PC-3 (cell line): ENCODE results near the gene ONECUT3. TPM values are rescaled to one million over a fixed set of nuclear protein-coding genes. Genes with fewer than 3 reads are reported as not detected.

Experiments used
- ATAC-seq: fragments of 200-7000 bp; cut with Tn5 transposase; 2 replicates; pipeline ENCODE4 v1.9.1; 2020; ENCODE audit warnings: mild to moderate bottlenecking, moderate library complexity
- BruUV-seq: library from RNA; stranded (reverse); fragments of 400-500 nt; replicated peaks from 2 replicates; lab custom pipeline; 2021; lab: Mats Ljungman, UMichigan
- CTCF ChIA-PET: fragments of 300-600 bp; sonication (Branson Sonifier 250); formaldehyde crosslinking; loops from one replicate; lab custom pipeline; 2022; ENCODE audit warnings: antibody characterized with exemption; lab: Charles Lee
- POLR2A ChIA-PET: fragments of 300-600 bp; sonication (Branson Sonifier 250); formaldehyde crosslinking; loops from one replicate; lab custom pipeline; 2022; ENCODE audit warnings: antibody characterized with exemption; ENCODE audit not compliant: unreplicated experiment; lab: Charles Lee
- DNase-seq: peaks from one replicate; pipeline ENCODE4 v3.0.0-alpha.2; 2015
- H2AFZ ChIP-seq: fragments of 300-600 bp; sonication (generic); 2 replicates; pipeline ENCODE4 v1.6.0; 2016; ENCODE audit warnings: antibody characterized with exemption, low read length
- H3F3A ChIP-seq: fragments of 300-600 bp; sonication (generic); one replicate; pipeline ENCODE4 v1.6.0; 2017; ENCODE audit warnings: antibody characterized with exemption, low read length, control low read depth, mild to moderate bottlenecking; ENCODE audit not compliant: unreplicated experiment
- H3K27ac ChIP-seq: fragments of 300-600 bp; sonication (generic); 2 replicates; pipeline ENCODE4 v1.5.1; 2016; ENCODE audit warnings: mild to moderate bottlenecking, low read length
- H3K27me3 ChIP-seq: fragments of 300-600 bp; sonication (generic); 2 replicates; pipeline ENCODE4 v1.6.1; 2016; ENCODE audit warnings: low read length, mixed read lengths
- H3K36me3 ChIP-seq: fragments of 300-600 bp; sonication (generic); 2 replicates; pipeline ENCODE4 v1.6.1; 2016; ENCODE audit warnings: low read depth, mixed run types, low read length, mixed read lengths
- H3K4me1 ChIP-seq: fragments of 300-600 bp; sonication (generic); 2 replicates; pipeline ENCODE4 v1.5.1; 2016; ENCODE audit warnings: low read length; ENCODE audit not compliant: insufficient read depth
- H3K4me2 ChIP-seq: fragments of 300-600 bp; sonication (generic); 2 replicates; pipeline ENCODE4 v1.6.0; 2016; ENCODE audit warnings: low read length
- H3K4me3 ChIP-seq: fragments of 300-600 bp; sonication (generic); 2 replicates; pipeline ENCODE4 v1.5.1; 2016; ENCODE audit warnings: mild to moderate bottlenecking, low read length, mixed read lengths
- H3K79me2 ChIP-seq: fragments of 300-600 bp; sonication (generic); 2 replicates; pipeline ENCODE4 v1.6.1; 2017; ENCODE audit warnings: low read length, mixed read lengths
- H3K9ac ChIP-seq: fragments of 300-600 bp; sonication (generic); 2 replicates; pipeline ENCODE4 v1.6.0; 2016; ENCODE audit warnings: mild to moderate bottlenecking, low read length
- H3K9me2 ChIP-seq: fragments of 300-600 bp; sonication (generic); replicated peaks from 2 replicates; pipeline ENCODE4 v1.6.1; 2016; ENCODE audit warnings: mixed run types, low read length, mixed read lengths
- H3K9me3 ChIP-seq: fragments of 300-600 bp; sonication (generic); 2 replicates; pipeline ENCODE4 v1.6.1; 2016; ENCODE audit warnings: low read length, mixed read lengths
- H4K20me1 ChIP-seq: fragments of 300-600 bp; sonication (generic); 2 replicates; pipeline ENCODE4 v1.6.1; 2016; ENCODE audit warnings: low read length, mixed read lengths
- CTCF ChIP-seq: fragments of 300-600 bp; sonication (generic); conservative IDR thresholded peaks from 2 replicates; pipeline ENCODE4 v1.5.1; 2017; ENCODE audit warnings: antibody characterized with exemption, low read depth, mild to moderate bottlenecking, low read length
- EZH2 ChIP-seq: fragments of 300-600 bp; sonication (generic); IDR thresholded peaks from one replicate; pipeline ENCODE4 v1.6.1; 2017; ENCODE audit warnings: antibody characterized with exemption, mild to moderate bottlenecking, low read length; ENCODE audit not compliant: unreplicated experiment
- EZH2phosphoT487 ChIP-seq: fragments of 300-600 bp; sonication (generic); IDR thresholded peaks from 2 replicates; pipeline ENCODE4 v1.6.1; 2018; ENCODE audit warnings: mild to moderate bottlenecking, antibody characterized with exemption, low read length, borderline replicate concordance
- intact Hi-C: fragments of 100-400 bp; cut with micrococcal nuclease; formaldehyde crosslinking; loops from 2 replicates; pipeline ENCODE4 v1.9.0; 2023
- total RNA-seq: library from RNA; depleted of rRNA; stranded (reverse); fragments of >200 nt; gene quantifications from 2 replicates; pipeline ENCODE4 v1.2.3, GENCODE V29; 2014

Gene ONECUT3
- total RNA-seq, 1 experiment from 2014 or later, result 1.4 TPM

- no peak for ATAC-seq
- H3K9me3 ChIP-seq, result no peaks in the 10 kb centered on the region
- POLR2A ChIA-PET, result no interaction called here
- CTCF ChIA-PET, result interaction anchor here (0.6 kb wide), 1 partner anchor 20 kb away, joined by 3 read pairs; no protein-coding TSS in a partner anchor
- TF ChIP-seq EZH2phosphoT487 (no peak), CTCF (no peak), EZH2 (no peak)
- H2AFZ ChIP-seq, result no peak overlapping the region
- peaks cover 12% of the 10 kb centered on the region for H3K4me1 ChIP-seq
- intact Hi-C loops, result no loop called here
- DNase-seq, result no peak
- H4K20me1 ChIP-seq, result no peaks in the 10 kb centered on the region
- H3K9me2 ChIP-seq, result no peaks in the 10 kb centered on the region
- no TSS peak for BruUV-seq
- no peaks in the 10 kb centered on the region for H3K36me3 ChIP-seq
- no peak overlapping the region for H3K27ac ChIP-seq
- no peak overlapping the region for H3K4me3 ChIP-seq
- no peak overlapping the region for H3K9ac ChIP-seq
- no peak overlapping the region for H3K4me2 ChIP-seq
- H3K27me3 ChIP-seq, result 0 out of 2 replicates have a peak, but pooled peaks cover 12% of the 10 kb centered on the region
- H3K79me2 ChIP-seq, result no peaks in the 10 kb centered on the region
- no peaks in the 10 kb centered on the region for H3F3A ChIP-seq
These were observed 23.4 kb downstream of the ONECUT3 start for GRCh38 chr19:1776606-1777147.

DNA sequence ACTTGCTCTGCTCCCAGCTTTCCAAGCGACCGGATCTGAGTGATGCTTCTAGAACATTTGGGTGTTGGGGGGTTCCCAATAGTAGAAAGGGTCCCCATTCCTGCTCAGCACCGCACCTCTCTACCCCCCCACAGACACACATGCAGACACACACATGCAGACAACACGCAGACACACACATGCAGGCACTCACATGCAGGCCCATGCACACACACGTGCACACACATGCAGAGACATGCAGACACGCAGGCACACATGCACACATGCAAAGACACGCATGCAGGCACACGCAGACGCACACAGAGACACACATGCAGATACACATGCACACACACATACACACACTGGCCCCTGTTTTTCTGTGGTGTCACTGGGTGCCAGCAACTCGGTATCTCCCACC, 23.8 kb downstream of the ONECUT3 start:
- H4K20me1 ChIP-seq, result no peaks in the 10 kb centered on the region
- no peaks in the 10 kb centered on the region for H3F3A ChIP-seq
- no peak for DNase-seq
- H3K27ac ChIP-seq, result no peak overlapping the region
- H3K9me3 ChIP-seq, result no peaks in the 10 kb centered on the region
- no peak overlapping the region for H3K9ac ChIP-seq
- no peak for ATAC-seq
- H3K4me2 ChIP-seq, result no peak overlapping the region
- intact Hi-C loops, result no loop called here
- H3K36me3 ChIP-seq, result no peaks in the 10 kb centered on the region
- POLR2A ChIA-PET, result no interaction called here
- H3K4me3 ChIP-seq, result no peak overlapping the region
- TSS peak; percentile 32 for BruUV-seq
- TF ChIP-seq CTCF (no peak), EZH2phosphoT487 (no peak), EZH2 (no peak)
- H2AFZ ChIP-seq, result no peak overlapping the region
- no peaks in the 10 kb centered on the region for H3K79me2 ChIP-seq
- H3K27me3 ChIP-seq, result 0 out of 2 replicates have a peak, but pooled peaks cover 12% of the 10 kb centered on the region
- H3K4me1 ChIP-seq, result peaks cover 12% of the 10 kb centered on the region
- no peaks in the 10 kb centered on the region for H3K9me2 ChIP-seq
- CTCF ChIA-PET, result interaction anchor here (0.6 to 0.7 kb wide), 2 partner anchors 19 to 341 kb away, joined by 3 read pairs; no protein-coding TSS in a partner anchor

GRCh38 chr19:1779574-1779973, 26.3 kb downstream of the ONECUT3 start:
- peak; percentile 21 for ATAC-seq
- H3K9ac ChIP-seq, result no peak overlapping the region
- no TSS peak for BruUV-seq
- CTCF ChIA-PET, result no interaction called here
- DNase-seq, result no peak
- no peaks in the 10 kb centered on the region for H3K9me3 ChIP-seq
- H4K20me1 ChIP-seq, result no peaks in the 10 kb centered on the region
- no peaks in the 10 kb centered on the region for H3K36me3 ChIP-seq
- H3K4me3 ChIP-seq, result no peak overlapping the region
- POLR2A ChIA-PET, result no interaction called here
- no peak overlapping the region for H2AFZ ChIP-seq
- no peaks in the 10 kb centered on the region for H3K9me2 ChIP-seq
- 0 out of 2 replicates have a peak overlapping the region, but pooled peaks have one; percentile 26 for H3K4me2 ChIP-seq
- H3K4me1 ChIP-seq, result no peaks in the 10 kb centered on the region
- H3K27me3 ChIP-seq, result 0 out of 2 replicates have a peak, but pooled peaks cover 12% of the 10 kb centered on the region
- no peaks in the 10 kb centered on the region for H3K79me2 ChIP-seq
- intact Hi-C loops, result no loop called here
- no peaks in the 10 kb centered on the region for H3F3A ChIP-seq
- H3K27ac ChIP-seq, result no peak overlapping the region
- no peak for TF ChIP-seq CTCF
- TF ChIP-seq EZH2, result no peak
- TF ChIP-seq EZH2phosphoT487, result no peak
